Neural cell (in vitro differentiated cells): ENCODE results near the gene DCAF7. TPM values are rescaled to one million over a fixed set of nuclear protein-coding genes. Genes with fewer than 3 reads are reported as not detected.

Experiments
- H2AFZ ChIP-seq: fragments of 200-600, 300-800 bp; sonication (generic), shearing (Covaris generic); 2 replicates; pipeline ENCODE4 v1.6.0; 2014; ENCODE audit warnings: low read depth, mild to moderate bottlenecking, antibody characterized with exemption, low read length, moderate library complexity
- H3F3A ChIP-seq: fragments of 200-600 bp; shearing (Covaris generic); 2 replicates; pipeline ENCODE4 v1.6.1; 2016; ENCODE audit warnings: mild to moderate bottlenecking, moderate library complexity, mixed read lengths, antibody characterized with exemption, low read length; ENCODE audit not compliant: insufficient read depth, poor library complexity, severe bottlenecking
- H3K27ac ChIP-seq: fragments of 200-600, 300-800 bp; sonication (generic), shearing (Covaris generic); 2 replicates; pipeline ENCODE4 v1.5.1; 2014; ENCODE audit warnings: mild to moderate bottlenecking, low read length, moderate library complexity
- H3K27me3 ChIP-seq: fragments of 300-800, 200-600 bp; sonication (generic), shearing (Covaris generic); 2 replicates; pipeline ENCODE4 v1.6.0; 2014; ENCODE audit warnings: mild to moderate bottlenecking, low read depth, low read length, moderate library complexity; ENCODE audit not compliant: insufficient read depth
- H3K36me3 ChIP-seq: fragments of 300-800, 200-600 bp; sonication (generic), shearing (Covaris generic); 2 replicates; pipeline ENCODE4 v1.5.1; 2014; ENCODE audit warnings: mild to moderate bottlenecking, antibody characterized with exemption, low read length, moderate library complexity; ENCODE audit not compliant: insufficient read depth
- H3K4me2 ChIP-seq: fragments of 300-800, 200-600 bp; sonication (generic), shearing (Covaris generic); 2 replicates; pipeline ENCODE4 v1.6.0; 2014; ENCODE audit warnings: mild to moderate bottlenecking, low read length
- H3K4me3 ChIP-seq: fragments of 300-800, 200-600 bp; sonication (generic), shearing (Covaris generic); 2 replicates; pipeline ENCODE4 v1.5.1; 2014; ENCODE audit warnings: mild to moderate bottlenecking, low read length, moderate library complexity
- H3K79me2 ChIP-seq: fragments of 200-600 bp; shearing (Covaris generic); replicated peaks from 2 replicates; pipeline ENCODE4 v1.6.0; 2014; ENCODE audit warnings: mild to moderate bottlenecking, low read length, moderate library complexity; ENCODE audit not compliant: insufficient read depth
- H3K9ac ChIP-seq: fragments of 300-800, 200-600 bp; sonication (generic), shearing (Covaris generic); 2 replicates; pipeline ENCODE4 v1.6.1; 2016; ENCODE audit warnings: mild to moderate bottlenecking, low read length, mixed read lengths
- H3K9me2 ChIP-seq: fragments of 200-600 bp; shearing (Covaris generic); 2 replicates; pipeline ENCODE4 v1.6.1; 2016; ENCODE audit warnings: mild to moderate bottlenecking, low read length, mixed read lengths; ENCODE audit not compliant: insufficient read depth
- H3K9me3 ChIP-seq: fragments of 200-600, 300-800 bp; sonication (generic), shearing (Covaris generic); 2 replicates; pipeline ENCODE4 v1.6.1; 2016; ENCODE audit warnings: mild to moderate bottlenecking, mixed run types, low read length, moderate library complexity, mixed read lengths
- H4K20me1 ChIP-seq: fragments of 200-600 bp; shearing (Covaris generic); 2 replicates; pipeline ENCODE4 v1.6.1; 2016; ENCODE audit warnings: mild to moderate bottlenecking, mixed run types; ENCODE audit not compliant: insufficient read depth
- EP300 ChIP-seq: fragments of 450-650 bp; conservative IDR thresholded peaks from 2 replicates; pipeline ENCODE4 v1.6.1; 2014; ENCODE audit warnings: antibody characterized with exemption, mild to moderate bottlenecking, moderate library complexity; ENCODE audit not compliant: poor library complexity, severe bottlenecking
- EZH2 ChIP-seq: fragments of 200-600, 300-800 bp; shearing (Covaris generic), sonication (generic); IDR thresholded peaks from 2 replicates; pipeline ENCODE4 v1.6.1; 2014; ENCODE audit warnings: antibody characterized with exemption, low read length, borderline replicate concordance, mild to moderate bottlenecking; ENCODE audit not compliant: insufficient read depth, poor library complexity, severe bottlenecking
- MXI1 ChIP-seq: fragments of 450-650 bp; conservative IDR thresholded peaks from 2 replicates; pipeline ENCODE4 v1.6.1; 2014; ENCODE audit warnings: antibody characterized with exemption, mild to moderate bottlenecking; ENCODE audit not compliant: poor library complexity, severe bottlenecking
- POLR2AphosphoS5 ChIP-seq: IDR thresholded peaks from 2 replicates; pipeline ENCODE4 v1.6.1; 2012
- RAD21 ChIP-seq: fragments of 450-650 bp; conservative IDR thresholded peaks from 2 replicates; pipeline ENCODE4 v1.6.1; 2014; ENCODE audit warnings: antibody characterized with exemption, mild to moderate bottlenecking, moderate library complexity
- SMC3 ChIP-seq: fragments of 450-650 bp; conservative IDR thresholded peaks from 2 replicates; pipeline ENCODE4 v1.6.1; 2014; ENCODE audit warnings: antibody characterized with exemption, mild to moderate bottlenecking, moderate library complexity; ENCODE audit not compliant: poor library complexity
- TAF1 ChIP-seq: IDR thresholded peaks from 2 replicates; pipeline ENCODE4 v1.6.1; 2012; ENCODE audit warnings: low read depth
- polyA plus RNA-seq: library from polyadenylated mRNA; depleted of rRNA; stranded (reverse); fragments of >200 nt; gene quantifications from 2 replicates; pipeline ENCODE4 v1.2.3, GENCODE V29; 2014
- TF ChIP-seq, protein P1 (sequence below): IDR thresholded peaks from 2 replicates; pipeline ENCODE4 v1.6.1; 2012; ENCODE audit warnings: borderline replicate concordance
- TF ChIP-seq, protein P2 (sequence below): fragments of 450-650 bp; IDR thresholded peaks from 2 replicates; pipeline ENCODE4 v1.5.1; 2014; ENCODE audit warnings: antibody characterized with exemption, mild to moderate bottlenecking, moderate library complexity; ENCODE audit not compliant: poor library complexity, severe bottlenecking

The DCAF7 gene
- polyA plus RNA-seq, 1 donor from 2014 or later, result 35.3 TPM

DNA sequence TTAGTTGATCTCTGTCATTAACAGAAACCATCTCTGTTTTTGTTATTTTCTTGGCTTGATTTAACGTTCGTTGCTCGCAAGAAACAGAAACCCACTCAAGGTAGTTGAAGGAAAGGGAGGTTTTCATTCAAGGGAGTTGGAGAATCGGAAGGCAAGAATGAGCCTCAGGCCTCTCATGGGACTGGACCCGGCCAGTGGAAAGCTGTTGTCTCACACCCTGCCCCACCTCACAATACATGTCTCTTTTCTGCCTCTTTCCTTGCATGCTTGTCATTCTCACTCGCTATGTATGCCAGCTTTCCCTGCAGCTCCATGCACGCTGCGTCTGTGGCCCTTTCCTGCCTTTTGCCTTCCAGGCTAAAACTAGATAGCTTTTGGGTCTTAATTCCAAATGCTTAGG is 18.3 kb downstream of the DCAF7 start:
- Histone ChIP-seq H4K20me1 (no peaks in the 10 kb centered on the region), H3K9ac (no peak overlapping the region), H3K79me2 (peaks cover 32% of the 10 kb centered on the region)

DNA sequence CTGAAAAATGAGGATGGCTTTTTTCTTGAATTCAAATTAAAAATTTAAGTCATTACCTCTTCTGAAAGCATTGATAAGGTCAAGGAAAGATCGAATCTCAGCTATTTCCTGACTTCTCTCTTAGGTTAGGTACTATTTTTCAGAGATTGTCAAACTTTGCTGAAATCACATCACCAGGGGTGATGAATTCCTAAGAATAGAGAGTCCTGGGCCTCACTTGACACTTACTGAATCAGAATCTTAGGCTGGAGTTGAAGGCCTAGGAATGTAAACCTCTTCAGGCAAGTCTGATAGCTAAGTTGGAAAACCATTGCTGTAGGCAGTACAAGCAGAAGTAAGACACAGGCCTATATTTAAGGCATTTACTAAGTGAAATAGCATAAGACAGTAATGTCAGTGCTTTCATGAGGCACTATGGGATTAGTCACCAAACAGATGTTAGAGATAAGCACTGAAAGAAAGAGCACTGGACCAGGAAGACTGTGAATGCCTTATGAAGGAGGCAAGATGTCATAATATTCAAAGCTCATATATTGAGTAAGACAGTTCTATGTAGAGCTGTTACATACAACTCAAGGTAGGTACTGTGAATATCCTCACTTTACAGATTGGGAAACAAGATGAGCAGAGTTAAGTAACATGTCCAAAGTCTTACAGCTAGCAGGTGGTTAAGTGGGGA is 21.5 kb downstream of the DCAF7 start:
- Histone ChIP-seq H3K27ac (no peak overlapping the region), H3K4me2 (no peak overlapping the region), H3F3A (no peaks in the 10 kb centered on the region), H3K27me3 (no peaks in the 10 kb centered on the region), H2AFZ (no peak overlapping the region), H3K9ac (no peak overlapping the region), H4K20me1 (no peaks in the 10 kb centered on the region), H3K4me3 (no peak overlapping the region), H3K9me3 (no peaks in the 10 kb centered on the region), H3K36me3 (no peaks in the 10 kb centered on the region), H3K79me2 (peaks cover 19% of the 10 kb centered on the region), H3K9me2 (no peaks in the 10 kb centered on the region)
- TF ChIP-seq, protein P1, sequence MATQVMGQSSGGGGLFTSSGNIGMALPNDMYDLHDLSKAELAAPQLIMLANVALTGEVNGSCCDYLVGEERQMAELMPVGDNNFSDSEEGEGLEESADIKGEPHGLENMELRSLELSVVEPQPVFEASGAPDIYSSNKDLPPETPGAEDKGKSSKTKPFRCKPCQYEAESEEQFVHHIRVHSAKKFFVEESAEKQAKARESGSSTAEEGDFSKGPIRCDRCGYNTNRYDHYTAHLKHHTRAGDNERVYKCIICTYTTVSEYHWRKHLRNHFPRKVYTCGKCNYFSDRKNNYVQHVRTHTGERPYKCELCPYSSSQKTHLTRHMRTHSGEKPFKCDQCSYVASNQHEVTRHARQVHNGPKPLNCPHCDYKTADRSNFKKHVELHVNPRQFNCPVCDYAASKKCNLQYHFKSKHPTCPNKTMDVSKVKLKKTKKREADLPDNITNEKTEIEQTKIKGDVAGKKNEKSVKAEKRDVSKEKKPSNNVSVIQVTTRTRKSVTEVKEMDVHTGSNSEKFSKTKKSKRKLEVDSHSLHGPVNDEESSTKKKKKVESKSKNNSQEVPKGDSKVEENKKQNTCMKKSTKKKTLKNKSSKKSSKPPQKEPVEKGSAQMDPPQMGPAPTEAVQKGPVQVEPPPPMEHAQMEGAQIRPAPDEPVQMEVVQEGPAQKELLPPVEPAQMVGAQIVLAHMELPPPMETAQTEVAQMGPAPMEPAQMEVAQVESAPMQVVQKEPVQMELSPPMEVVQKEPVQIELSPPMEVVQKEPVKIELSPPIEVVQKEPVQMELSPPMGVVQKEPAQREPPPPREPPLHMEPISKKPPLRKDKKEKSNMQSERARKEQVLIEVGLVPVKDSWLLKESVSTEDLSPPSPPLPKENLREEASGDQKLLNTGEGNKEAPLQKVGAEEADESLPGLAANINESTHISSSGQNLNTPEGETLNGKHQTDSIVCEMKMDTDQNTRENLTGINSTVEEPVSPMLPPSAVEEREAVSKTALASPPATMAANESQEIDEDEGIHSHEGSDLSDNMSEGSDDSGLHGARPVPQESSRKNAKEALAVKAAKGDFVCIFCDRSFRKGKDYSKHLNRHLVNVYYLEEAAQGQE, result no peak
- TF ChIP-seq SMC3 (no peak), MXI1 (no peak), EP300 (no peak), EZH2 (no peak), POLR2AphosphoS5 (no peak), RAD21 (no peak), TAF1 (no peak)
- TF ChIP-seq, protein P2, sequence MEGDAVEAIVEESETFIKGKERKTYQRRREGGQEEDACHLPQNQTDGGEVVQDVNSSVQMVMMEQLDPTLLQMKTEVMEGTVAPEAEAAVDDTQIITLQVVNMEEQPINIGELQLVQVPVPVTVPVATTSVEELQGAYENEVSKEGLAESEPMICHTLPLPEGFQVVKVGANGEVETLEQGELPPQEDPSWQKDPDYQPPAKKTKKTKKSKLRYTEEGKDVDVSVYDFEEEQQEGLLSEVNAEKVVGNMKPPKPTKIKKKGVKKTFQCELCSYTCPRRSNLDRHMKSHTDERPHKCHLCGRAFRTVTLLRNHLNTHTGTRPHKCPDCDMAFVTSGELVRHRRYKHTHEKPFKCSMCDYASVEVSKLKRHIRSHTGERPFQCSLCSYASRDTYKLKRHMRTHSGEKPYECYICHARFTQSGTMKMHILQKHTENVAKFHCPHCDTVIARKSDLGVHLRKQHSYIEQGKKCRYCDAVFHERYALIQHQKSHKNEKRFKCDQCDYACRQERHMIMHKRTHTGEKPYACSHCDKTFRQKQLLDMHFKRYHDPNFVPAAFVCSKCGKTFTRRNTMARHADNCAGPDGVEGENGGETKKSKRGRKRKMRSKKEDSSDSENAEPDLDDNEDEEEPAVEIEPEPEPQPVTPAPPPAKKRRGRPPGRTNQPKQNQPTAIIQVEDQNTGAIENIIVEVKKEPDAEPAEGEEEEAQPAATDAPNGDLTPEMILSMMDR, result no peak

More for the DNA sequence above, 18.3 kb downstream of the DCAF7 start:
- no peaks in the 10 kb centered on the region for H3K36me3 ChIP-seq
- H3K4me2 ChIP-seq, result no peak overlapping the region
- no peaks in the 10 kb centered on the region for H3K9me2 ChIP-seq
- TF ChIP-seq EP300, result no peak
- TF ChIP-seq TAF1, result no peak
- TF ChIP-seq MXI1, result no peak
- no peak for TF ChIP-seq POLR2AphosphoS5
- TF ChIP-seq EZH2, result no peak
- TF ChIP-seq SMC3, result no peak
- TF ChIP-seq, protein P2, result no peak
- TF ChIP-seq RAD21, result no peak
- TF ChIP-seq, protein P1, result no peak
- H2AFZ ChIP-seq, result no peak overlapping the region
- H3K27ac ChIP-seq, result no peak overlapping the region
- H3K4me3 ChIP-seq, result no peak overlapping the region
- H3F3A ChIP-seq, result no peaks in the 10 kb centered on the region
- no peaks in the 10 kb centered on the region for H3K27me3 ChIP-seq
- H3K9me3 ChIP-seq, result no peaks in the 10 kb centered on the region
